ENCODE measurements around the gene TMEM256. TPM values are rescaled to one million over a fixed set of nuclear protein-coding genes. Genes with fewer than 3 reads are reported as not detected.
A peak's percentile ranks its signal among the peaks of the same experiment; 100 is the strongest.

The TMEM256 gene
- total RNA-seq, 2 experiments from 2014 or later: 42.7 to 44.3 TPM

GRCh38 chr17:7363311-7363710, 40.6 kb downstream of the TMEM256 start:
- Mint-ChIP-seq H3K27me3 (no peaks in the 10 kb centered on the region), H3K9me3 (no peaks in the 10 kb centered on the region), H3K27ac (no peak overlapping the region), H3K4me3 (no peak overlapping the region), H3K4me1 (no peaks in the 10 kb centered on the region), H3K36me3 (no peaks in the 10 kb centered on the region)
- DNase-seq: no peak

GRCh38 chr17:7361906-7362305, 42.0 kb downstream of the TMEM256 start:
- no peak overlapping the region for H3K4me3 Mint-ChIP-seq
- H3K27me3 Mint-ChIP-seq: no peaks in the 10 kb centered on the region
- no peaks in the 10 kb centered on the region for H3K36me3 Mint-ChIP-seq
- H3K4me1 Mint-ChIP-seq: no peaks in the 10 kb centered on the region
- no peaks in the 10 kb centered on the region for H3K9me3 Mint-ChIP-seq
- no peak for DNase-seq
- no peak overlapping the region for H3K27ac Mint-ChIP-seq

GRCh38 chr17:7357381-7357780, 46.5 kb downstream of the TMEM256 start:
- Mint-ChIP-seq H3K4me1 (peaks cover 22% of the 10 kb centered on the region), H3K27ac (no peak overlapping the region), H3K9me3 (no peaks in the 10 kb centered on the region), H3K4me3 (no peak overlapping the region), H3K27me3 (no peaks in the 10 kb centered on the region), H3K36me3 (peaks cover 3% of the 10 kb centered on the region)
- no peak for DNase-seq

GRCh38 chr17:7356756-7357155, 47.1 kb downstream of the TMEM256 start:
- Mint-ChIP-seq H3K36me3 (peaks cover 4% of the 10 kb centered on the region), H3K9me3 (no peaks in the 10 kb centered on the region), H3K27ac (no peak overlapping the region), H3K4me1 (peaks cover 24% of the 10 kb centered on the region), H3K27me3 (no peaks in the 10 kb centered on the region), H3K4me3 (no peak overlapping the region)
- no peak for DNase-seq

- Mint-ChIP-seq H3K9me3 (no peaks in the 10 kb centered on the region), H3K4me3 (no peak overlapping the region), H3K27ac (no peak overlapping the region), H3K4me1 (peaks cover 27% of the 10 kb centered on the region), H3K27me3 (no peaks in the 10 kb centered on the region), H3K36me3 (peaks cover 7% of the 10 kb centered on the region)
- peak; percentile 87 for DNase-seq
These were observed 47.8 kb downstream of the TMEM256 start for GRCh38 chr17:7356072-7356549.

- no peak overlapping the region for H3K4me3 Mint-ChIP-seq
- no peak for DNase-seq
- H3K9me3 Mint-ChIP-seq: no peaks in the 10 kb centered on the region
- no peak overlapping the region for H3K27ac Mint-ChIP-seq
- H3K27me3 Mint-ChIP-seq: no peaks in the 10 kb centered on the region
- peaks cover 33% of the 10 kb centered on the region for H3K4me1 Mint-ChIP-seq
- H3K36me3 Mint-ChIP-seq: peaks cover 13% of the 10 kb centered on the region
These were observed 48.3 kb downstream of the TMEM256 start for GRCh38 chr17:7355573-7355972.

- Mint-ChIP-seq H3K27ac (peak within 1 kb of the TSS; percentile 57), H3K4me3 (peak within 1 kb of the TSS; percentile 11)
- DNase-seq: no peak
These were observed 48.8 kb downstream of the TMEM256 start, which contains the start of gene TMEM95 for GRCh38 chr17:7355053-7355452. TMEM95 (plus strand) TSS chr17:7355156; CDS start chr17:7355205, 49 bp downstream.

GRCh38 chr17:7354262-7354843, 49.5 kb downstream of the TMEM256 start:
- Mint-ChIP-seq H3K36me3 (peaks cover 22% of the 10 kb centered on the region), H3K27me3 (no peaks in the 10 kb centered on the region), H3K9me3 (no peaks in the 10 kb centered on the region), H3K27ac (peak overlapping the region; percentile 57), H3K4me3 (peak overlapping the region; percentile 11), H3K4me1 (peaks cover 42% of the 10 kb centered on the region)
- DNase-seq: peak; percentile 46

More at GRCh38 chr17:7355053-7355452, 48.8 kb downstream of the TMEM256 start, which contains the start of gene TMEM95:
- no peaks in the 10 kb centered on the region for H3K9me3 Mint-ChIP-seq
- no peaks in the 10 kb centered on the region for H3K27me3 Mint-ChIP-seq
- H3K36me3 Mint-ChIP-seq: peaks cover 17% of the 10 kb centered on the region
- peaks cover 36% of the 10 kb centered on the region for H3K4me1 Mint-ChIP-seq

Other genes starting within 250 kb of the TMEM256 start
- 1 to 10 TPM; 2.8 to 4.4 TPM for gene ASGR1, start 224.7 kb downstream of the TMEM256 start, total RNA-seq
- 1 to 10 TPM; 8.9 to 9.8 TPM for gene DLG4, start 184.3 kb downstream of the TMEM256 start, total RNA-seq
- 100 to 1,000 TPM; 245 to 256 TPM for gene ACADVL, start 184.2 kb downstream of the TMEM256 start, total RNA-seq
- 10 to 100 TPM; 64.4 to 66.5 TPM for gene DVL2, start 169.6 kb downstream of the TMEM256 start, total RNA-seq
- gene PHF23, start 164.6 kb downstream of the TMEM256 start, total RNA-seq: 10 to 100 TPM; 28.1 to 28.8 TPM
- gene GABARAP, start 161.6 kb downstream of the TMEM256 start, total RNA-seq: 100 to 1,000 TPM; 112 to 113 TPM
- gene CTDNEP1, start 152.4 kb downstream of the TMEM256 start, total RNA-seq: 100 to 1,000 TPM; 180 to 191 TPM
- gene ELP5, start 151.9 kb downstream of the TMEM256 start, total RNA-seq: 100 to 1,000 TPM in 1 of 2 experiments, 10 to 100 TPM in 1; 99.0 to 110 TPM
- gene CLDN7, start 141.6 kb downstream of the TMEM256 start, total RNA-seq: 1 to 10 TPM in 1 of 2 experiments, under 1 TPM in 1; 0.90 to 1.6 TPM
- gene SLC2A4, start 122.4 kb downstream of the TMEM256 start, total RNA-seq: under 1 TPM; 0.54 to 0.56 TPM
- under 1 TPM; 0.19 to 0.24 TPM for gene YBX2, start 109.5 kb downstream of the TMEM256 start, total RNA-seq
- gene EIF5A, start 96.5 kb downstream of the TMEM256 start, total RNA-seq: 1,000 to 10,000 TPM; 1,429 to 1,492 TPM
- gene GPS2, start 88.7 kb downstream of the TMEM256 start, total RNA-seq: 10 to 100 TPM; 58.4 to 62.6 TPM
- gene NEURL4, start 74.8 kb downstream of the TMEM256 start, total RNA-seq: 10 to 100 TPM; 44.1 to 46.0 TPM
- 100 to 1,000 TPM; 235 to 238 TPM for gene ACAP1, start 67.6 kb downstream of the TMEM256 start, total RNA-seq
- gene KCTD11, start 51.9 kb downstream of the TMEM256 start, total RNA-seq: 1 to 10 TPM; 4.0 to 4.5 TPM
- gene TMEM95, start 48.9 kb downstream of the TMEM256 start, total RNA-seq: not detected
- gene TNK1, start 23.0 kb downstream of the TMEM256 start, total RNA-seq: 1 to 10 TPM; 4.3 to 5.0 TPM
- 10 to 100 TPM; 63.0 to 66.8 TPM for gene PLSCR3, start 9.6 kb downstream of the TMEM256 start, total RNA-seq
- 1 to 10 TPM; 8.8 to 9.3 TPM for gene NLGN2, start 3.7 kb upstream of the TMEM256 start, total RNA-seq
- not detected for gene SPEM1, start 16.2 kb upstream of the TMEM256 start, total RNA-seq
- gene SPEM2, start 21.5 kb upstream of the TMEM256 start, total RNA-seq: not detected
- gene SPEM3, start 24.8 kb upstream of the TMEM256 start, total RNA-seq: not detected
- gene TMEM102, start 31.3 kb upstream of the TMEM256 start, total RNA-seq: 10 to 100 TPM; 10.4 TPM
- 1 to 10 TPM; 7.6 to 9.2 TPM for gene FGF11, start 35.4 kb upstream of the TMEM256 start, total RNA-seq
- 10 to 100 TPM; 10.6 to 11.3 TPM for gene CHRNB1, start 41.0 kb upstream of the TMEM256 start, total RNA-seq
- gene ZBTB4, start 75.5 kb upstream of the TMEM256 start, total RNA-seq: 10 to 100 TPM; 16.7 TPM
- not detected for gene SLC35G6, start 77.3 kb upstream of the TMEM256 start, total RNA-seq
- 100 to 1,000 TPM; 198 to 200 TPM for gene POLR2A, start 80.3 kb upstream of the TMEM256 start, total RNA-seq
- 10 to 100 TPM; 11.6 to 15.1 TPM for gene TNFSF12, start 145.0 kb upstream of the TMEM256 start, total RNA-seq
- 1 to 10 TPM; 6.3 to 7.3 TPM for gene TNFSF13, start 154.7 kb upstream of the TMEM256 start, total RNA-seq
- gene SENP3, start 157.8 kb upstream of the TMEM256 start, total RNA-seq: 100 to 1,000 TPM in 1 of 2 experiments, 10 to 100 TPM in 1; 96.5 to 100 TPM
- gene CD68, start 175.5 kb upstream of the TMEM256 start, total RNA-seq: 1 to 10 TPM; 6.6 to 6.7 TPM
- 10 to 100 TPM; 72.8 to 77.2 TPM for gene MPDU1, start 179.8 kb upstream of the TMEM256 start, total RNA-seq
- gene SOX15, start 186.0 kb upstream of the TMEM256 start, total RNA-seq: under 1 TPM; 0.28 to 0.35 TPM
- gene FXR2, start 210.8 kb upstream of the TMEM256 start, total RNA-seq: 10 to 100 TPM; 35.5 to 37.0 TPM
- 10 to 100 TPM; 15.4 to 15.5 TPM for gene SAT2, start 223.7 kb upstream of the TMEM256 start, total RNA-seq
- not detected for gene SHBG, start 226.0 kb upstream of the TMEM256 start, total RNA-seq
- under 1 TPM in 1 of 2 experiments, not detected in 1; 0.10 TPM for gene ATP1B2, start 246.8 kb upstream of the TMEM256 start, total RNA-seq